A549 (cell line): ENCODE data around the gene DHX34. TPM values are rescaled to one million over a fixed set of nuclear protein-coding genes. Genes with fewer than 3 reads are reported as not detected.
A peak's percentile ranks its signal among the peaks of the same experiment; 100 is the strongest.

Experiments used
- ATAC-seq, 2 experiments: fragments of 200-7000 bp in 1 of 2; fragments of >200 bp in 1 of 2; cut with Nextera tagmentation in 1 of 2; cut with Tn5 transposase in 1 of 2; 3 replicates each; pipeline versions ENCODE4 v1.8.0 to v1.9.1; 2018 to 2020; ENCODE audit warnings: mild to moderate bottlenecking in 1 of 2, moderate library complexity in 1 of 2
- CTCF ChIA-PET: fragments of 300-600 bp; sonication (Branson Sonifier 250); formaldehyde crosslinking; extraction: SDS; loops from one replicate; lab custom pipeline; 2021; ENCODE audit warnings: antibody characterized with exemption, inconsistent platforms; lab: Yijun Ruan, JAX
- POLR2A ChIA-PET: fragments of 350-600 bp; formaldehyde crosslinking; extraction: SDS; loops from one replicate; lab custom pipeline; 2021; ENCODE audit warnings: antibody characterized with exemption, inconsistent platforms; lab: Yijun Ruan, JAX
- DNase-seq, 2 experiments: peaks; one replicate each; pipeline versions ENCODE4 v3.0.0 to v3.0.0-alpha.2; 2011 to 2016; ENCODE audit warnings: low read depth in 1 of 2, low spot score in 1 of 2
- FAIRE-seq: peaks from 2 replicates; lab custom pipeline; 2011; peaks lifted over from hg19 to GRCh38; lab: Jason Lieb, UNC
- H3K27ac ChIP-seq, 2 experiments: fragments of >200 bp; sonication (Bioruptor Twin); formaldehyde crosslinking; 3 replicates each; pipeline ENCODE4 v1.5.1; 2016 to 2017
- H3K4me1 ChIP-seq: fragments of >200 bp; sonication (Bioruptor Twin); formaldehyde crosslinking; 3 replicates; pipeline ENCODE4 v1.6.1; 2016
- H3K4me2 ChIP-seq: fragments of >200 bp; sonication (Bioruptor Twin); formaldehyde crosslinking; 3 replicates; pipeline ENCODE4 v1.6.1; 2016
- H3K4me3 ChIP-seq: fragments of >200 bp; sonication (Bioruptor Twin); formaldehyde crosslinking; 3 replicates; pipeline ENCODE4 v1.5.1; 2016
- H3K9me3 ChIP-seq: fragments of >200 bp; sonication (Bioruptor Twin); formaldehyde crosslinking; 3 replicates; pipeline ENCODE4 v1.6.1; 2016
- CHD4 ChIP-seq: fragments of 200-600 bp; sonication (generic); IDR thresholded peaks from 2 replicates; pipeline ENCODE4 v1.6.1; 2016; ENCODE audit warnings: antibody characterized with exemption, mild to moderate bottlenecking, borderline replicate concordance
- FOSB ChIP-seq: fragments of 250-450 bp; sonication (Bioruptor Pico); IDR thresholded peaks from 2 replicates; pipeline ENCODE4 v1.5.0; 2020; ENCODE audit warnings: mild to moderate bottlenecking, moderate library complexity
- FOSL2 ChIP-seq, 2 experiments: fragments of 450-650 bp in 1 of 2; fragments of >200 bp in 1 of 2; sonication (Bioruptor Twin) in 1 of 2; formaldehyde crosslinking; IDR thresholded peaks; 2 replicates each; pipeline versions ENCODE4 v1.5.0 to v1.6.1; 2016 to 2020; ENCODE audit warnings: mild to moderate bottlenecking in 1 of 2, moderate library complexity in 1 of 2
- HEYL ChIP-seq: fragments of 250-450 bp; sonication (Bioruptor Pico); IDR thresholded peaks from 2 replicates; pipeline ENCODE4 v1.8.0; 2021; ENCODE audit warnings: mild to moderate bottlenecking, moderate library complexity
- HOXB13 ChIP-seq: fragments of 250-450 bp; sonication (Bioruptor Pico); IDR thresholded peaks from 2 replicates; pipeline ENCODE4 v1.5.0; 2020; ENCODE audit warnings: low read depth, mild to moderate bottlenecking, moderate library complexity
- MAZ ChIP-seq: fragments of 150-350 bp; IDR thresholded peaks from 2 replicates; pipeline ENCODE4 v1.6.1; 2014; ENCODE audit warnings: antibody characterized with exemption, low read depth, low read length, borderline replicate concordance
- MYC ChIP-seq: IDR thresholded peaks from 2 replicates; pipeline ENCODE4 v1.6.1; 2012; ENCODE audit warnings: mild to moderate bottlenecking, inconsistent platforms, low read length, improper control_type of control experiment, borderline replicate concordance
- PHF8 ChIP-seq: fragments of 200-600 bp; sonication (generic); IDR thresholded peaks from 2 replicates; pipeline ENCODE4 v1.6.1; 2016; ENCODE audit warnings: low read depth, mild to moderate bottlenecking, antibody characterized with exemption, moderate library complexity, borderline replicate concordance
- ZFP36 ChIP-seq: fragments of 450-650 bp; IDR thresholded peaks from 2 replicates; pipeline ENCODE4 v1.6.1; 2014; ENCODE audit warnings: borderline replicate concordance; ENCODE audit not compliant: partially characterized antibody
- WGBS: methylation state at CpG from one replicate; pipeline ENCODE4 v1.1.6; 2017; ENCODE audit errors: missing lambda C conversion rate; 5-methylcytosine and 5-hydroxymethylcytosine counted together
- polyA plus RNA-seq, 4 experiments: library from polyadenylated mRNA; depleted of rRNA in 3 of 4; stranded (reverse); fragments of >200 nt; fragmentation: RNase III in 1 of 4; extraction: RNeasy Plus Mini Kit Qiagen cat#74134 plus additional on column Dnase treatment in 1 of 4; gene quantifications; 2 replicates in 3 of 4; 3 replicates in 1 of 4; pipeline ENCODE4 v1.2.3, GENCODE V29; 2011 to 2017

DHX34 gene
- polyA plus RNA-seq, 2 of the 4 experiments (the other 2 are of a cell fraction): 12.4 to 24.5 TPM

DNA sequence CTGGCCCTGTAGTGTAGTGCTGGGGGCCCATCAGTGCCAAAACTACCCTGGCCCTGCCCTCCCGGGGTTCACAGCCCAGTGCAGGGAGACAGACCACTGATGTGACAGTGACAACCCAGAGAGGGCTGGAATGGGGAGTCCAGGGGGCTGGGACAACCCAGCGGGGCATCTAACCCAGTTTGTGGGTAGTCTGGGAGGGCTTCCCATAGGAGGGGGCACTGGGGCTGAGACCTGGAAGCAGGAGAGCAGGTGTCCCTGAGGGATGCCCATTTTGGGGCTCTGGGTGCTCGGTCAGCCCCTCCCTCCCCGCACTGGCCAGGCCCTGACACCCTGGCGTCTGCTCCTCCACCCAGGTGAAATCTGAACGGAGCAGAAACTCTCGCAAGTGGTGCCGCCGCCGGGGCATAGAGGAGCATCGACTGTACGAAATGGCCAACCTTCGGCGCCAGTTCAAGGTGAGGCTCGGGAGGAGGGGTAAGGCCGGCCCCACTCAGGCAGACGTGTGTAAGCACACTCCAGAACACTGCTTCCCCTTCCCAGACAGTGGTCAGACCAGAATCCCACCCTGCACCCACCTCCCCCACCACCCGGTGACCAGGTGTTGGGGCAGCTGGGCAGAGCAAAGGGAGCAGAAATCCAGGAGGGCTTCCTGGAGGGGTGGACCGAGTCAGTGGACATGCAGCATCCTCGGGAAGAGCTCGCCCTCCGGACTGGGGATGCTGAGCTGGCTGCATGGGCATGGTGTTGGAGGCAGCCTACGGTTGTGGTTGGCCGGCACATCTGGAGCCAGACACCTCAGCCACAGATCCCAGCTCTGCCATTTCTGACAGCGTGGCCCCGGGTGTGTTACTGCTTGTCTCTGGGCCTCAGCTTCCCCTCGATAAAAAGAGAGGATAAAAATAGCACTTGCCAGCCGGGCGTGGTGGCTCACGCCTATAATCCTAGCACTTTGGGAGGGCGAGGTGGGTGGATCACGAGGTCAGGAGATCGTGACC lies 24.4 kb downstream of the DHX34 start:
- H3K4me2 ChIP-seq: no peak overlapping the region
- ATAC-seq: no peak
- 88% methylated on average over 33 of the region's 33 CpGs for WGBS
- no peak overlapping the region for H3K27ac ChIP-seq
- H3K4me1 ChIP-seq: peaks cover 7% of the 10 kb centered on the region; the same call in 1 of the 3 replicates
- no peak for FAIRE-seq
- CTCF ChIA-PET: interaction anchor here (0.6 to 11.0 kb wide), 8 partner anchors 10 to 163 kb away, joined by 3 to 138 read pairs (median 4); partner anchors contain the start of gene DHX34
- DNase-seq: no peak
- H3K9me3 ChIP-seq: no peaks in the 10 kb centered on the region
- H3K4me3 ChIP-seq: no peak overlapping the region
- TF ChIP-seq ZFP36 (peak; percentile 91), MAZ (no peak), FOSB (CRISPR knock-in tag) (no peak)
- POLR2A ChIA-PET: interaction anchor here (1.5 kb wide), 1 partner anchor 25 kb away, joined by 3 read pairs; no protein-coding TSS in a partner anchor

DNA sequence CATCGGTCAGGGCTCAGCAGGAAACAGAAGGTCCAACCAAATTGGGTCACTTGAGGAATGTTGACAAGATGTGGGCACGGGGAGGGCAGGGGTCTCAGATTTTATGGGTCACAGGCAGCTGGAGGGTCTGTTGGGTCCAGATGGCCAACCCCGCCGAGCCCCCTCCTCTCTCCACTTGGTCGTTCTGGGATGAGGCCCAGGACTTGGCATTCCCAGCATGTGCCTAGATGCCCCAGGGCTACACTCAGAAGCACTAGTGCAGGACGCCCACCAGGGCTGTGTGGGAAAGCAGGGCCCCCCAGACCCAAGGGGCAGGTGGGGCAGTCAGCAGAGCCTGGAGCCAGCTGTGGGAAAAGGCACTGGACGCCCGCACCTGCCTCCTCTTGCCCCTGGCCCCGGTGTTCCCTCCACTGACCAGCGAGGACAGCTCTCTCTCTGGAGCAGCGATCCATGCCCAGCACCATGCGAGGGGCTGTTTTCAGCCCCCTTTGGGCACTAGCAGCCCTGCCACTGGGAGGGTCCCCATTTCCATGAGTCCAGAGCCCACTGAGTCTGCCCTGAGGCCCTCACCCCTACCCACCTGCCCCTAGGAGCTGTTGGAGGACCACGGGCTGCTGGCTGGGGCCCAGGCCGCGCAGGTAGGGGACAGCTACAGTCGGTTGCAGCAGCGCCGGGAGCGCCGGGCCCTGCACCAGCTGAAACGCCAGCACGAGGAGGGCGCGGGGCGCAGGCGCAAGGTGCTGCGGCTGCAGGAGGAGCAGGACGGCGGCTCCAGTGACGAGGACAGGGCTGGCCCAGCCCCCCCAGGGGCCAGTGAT lies 26.0 kb downstream of the DHX34 start:
- no peak for FAIRE-seq

DNA sequence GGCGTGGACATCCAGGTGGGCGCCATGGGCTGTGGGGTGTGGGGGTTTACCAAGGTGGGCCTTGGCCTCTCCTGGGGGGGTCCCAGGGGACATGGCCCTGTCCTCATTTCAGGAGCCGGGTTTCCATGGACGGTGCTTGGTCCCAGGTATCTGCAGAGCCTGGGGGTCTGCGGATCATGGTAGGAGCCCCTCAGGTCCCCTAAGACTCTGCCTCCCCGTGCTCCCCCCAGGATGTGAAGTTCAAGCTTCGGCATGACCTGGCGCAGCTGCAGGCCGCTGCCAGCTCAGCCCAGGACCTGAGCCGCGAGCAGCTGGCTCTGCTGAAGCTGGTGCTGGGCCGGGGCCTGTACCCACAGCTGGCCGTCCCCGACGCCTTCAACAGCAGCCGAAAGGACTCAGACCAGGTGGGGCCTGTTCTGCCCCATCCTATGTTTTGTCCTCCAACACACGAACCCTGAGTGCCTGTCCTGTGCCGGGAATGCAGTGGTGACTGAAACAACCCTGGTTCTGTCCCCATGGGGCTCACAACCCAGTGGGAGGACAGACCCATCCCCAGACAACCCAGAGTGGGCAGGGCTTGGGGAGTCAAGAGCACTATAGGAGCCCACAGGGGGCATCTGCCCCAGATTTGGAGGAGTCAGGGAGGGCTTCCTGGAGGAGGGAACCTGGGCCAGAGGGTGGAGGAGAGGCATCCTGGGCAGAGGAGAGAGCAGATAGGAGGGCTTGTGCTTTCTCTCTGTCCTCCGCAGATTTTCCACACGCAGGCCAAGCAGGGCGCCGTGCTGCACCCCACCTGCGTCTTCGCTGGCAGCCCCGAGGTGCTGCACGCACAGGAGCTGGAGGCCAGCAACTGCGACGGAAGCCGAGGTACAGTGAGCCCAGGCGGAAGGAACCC lies 26.8 kb downstream of the DHX34 start:
- no peak for TF ChIP-seq MYC
- peak; percentile 94 for TF ChIP-seq ZFP36
- TF ChIP-seq, all 56 proteins: peak for 1
- H3K4me2 ChIP-seq: no peak overlapping the region
- FAIRE-seq (no peak), DNase-seq (no peak), ATAC-seq (no peak)
- no peaks in the 10 kb centered on the region for H3K9me3 ChIP-seq
- H3K4me3 ChIP-seq: no peak overlapping the region
- H3K4me1 ChIP-seq: no peaks in the 10 kb centered on the region
- CTCF ChIA-PET: interaction anchor here (1.1 to 11.0 kb wide), 5 partner anchors 13 to 322 kb away, joined by 3 to 138 read pairs (median 7); no protein-coding TSS in a partner anchor
- WGBS: 97% methylated on average over 30 of the region's 30 CpGs
- H3K27ac ChIP-seq: no peak overlapping the region
- POLR2A ChIA-PET: no interaction called here

More for the DNA sequence above, 26.0 kb downstream of the DHX34 start:
- Histone ChIP-seq H3K27ac (no peak overlapping the region), H3K4me2 (no peak overlapping the region), H3K4me3 (no peak overlapping the region), H3K9me3 (no peaks in the 10 kb centered on the region), H3K4me1 (peaks cover 4% of the 10 kb centered on the region; the same call in 1 of the 3 replicates)
- DNase-seq (no peak), ATAC-seq (no peak)
- 95% methylated on average over 29 of the region's 30 CpGs for WGBS
- CTCF ChIA-PET: interaction anchor here (0.7 to 11.0 kb wide), 9 partner anchors 7 to 323 kb away, joined by 3 to 138 read pairs (median 5); partner anchors contain the start of gene DHX34
- TF ChIP-seq HEYL: no peak
- no peak for TF ChIP-seq PHF8
- POLR2A ChIA-PET: interaction anchor here (1.5 kb wide), 1 partner anchor 26 kb away, joined by 3 read pairs; no protein-coding TSS in a partner anchor

DNA sequence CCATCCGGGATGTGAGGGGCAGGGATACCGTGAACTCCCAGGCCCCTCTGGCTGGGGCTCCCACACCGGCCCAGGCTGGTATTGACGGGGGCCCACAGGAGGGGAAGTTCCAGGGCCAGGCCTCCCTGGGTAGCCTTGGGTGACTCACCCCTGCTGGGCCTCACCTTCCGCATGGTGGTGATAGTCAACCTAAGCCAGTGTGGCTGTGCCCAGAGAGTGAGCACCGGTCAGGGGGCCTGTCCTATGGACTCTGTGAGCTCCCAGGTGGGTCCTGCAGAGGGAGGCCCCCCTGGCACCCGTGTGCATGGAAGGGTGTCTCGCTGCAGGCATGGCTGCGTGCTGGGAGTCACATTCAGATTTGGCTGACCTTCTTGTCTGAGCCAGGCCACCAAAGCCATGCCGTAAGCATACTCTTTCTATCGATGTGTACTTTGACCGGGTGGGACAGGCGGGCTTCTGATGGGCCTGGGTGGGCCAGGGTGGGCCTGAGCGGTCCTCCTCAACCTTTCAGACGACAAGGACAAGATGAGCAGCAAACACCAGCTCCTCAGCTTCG lies 27.6 kb downstream of the DHX34 start:
- Histone ChIP-seq H3K4me2 (no peak overlapping the region), H3K27ac (no peak overlapping the region), H3K9me3 (no peaks in the 10 kb centered on the region), H3K4me1 (no peaks in the 10 kb centered on the region), H3K4me3 (no peak overlapping the region)
- ChIA-PET POLR2A (no interaction called here), CTCF (interaction anchor here (1.1 to 11.0 kb wide), 3 partner anchors 14 to 322 kb away, joined by 3 to 138 read pairs (median 9); no protein-coding TSS in a partner anchor)
- FAIRE-seq (no peak), ATAC-seq (peak in 1 of 2 experiments; percentile 10; a peak in 1 of 6 replicates), DNase-seq (no peak)
- 82% methylated on average over 16 of the region's 16 CpGs for WGBS
- TF ChIP-seq HOXB13 (CRISPR knock-in tag) (no peak), FOSL2 (IDR thresholded peaks at IDR 0.05) (no peak), FOSL2 (CRISPR knock-in tag; IDR thresholded peaks at IDR 0.05) (peak; percentile 41; the same call in 1 of the 2 replicates), CHD4 (no peak), HEYL (no peak)
